HG03097 (cell line): Measurements from ENCODE around the gene LCLAT1.

Experiments used
- ATAC-seq: cut with Tn5 transposase; IDR thresholded peaks from one replicate; pipeline ENCODE4 v1.9.1; 2021; ENCODE audit not compliant: unreplicated experiment, low FRiP score

LCLAT1 gene

GRCh38 chr2:30686669-30687068, 239.6 kb downstream of the LCLAT1 start:
- ATAC-seq = no peak

DNA sequence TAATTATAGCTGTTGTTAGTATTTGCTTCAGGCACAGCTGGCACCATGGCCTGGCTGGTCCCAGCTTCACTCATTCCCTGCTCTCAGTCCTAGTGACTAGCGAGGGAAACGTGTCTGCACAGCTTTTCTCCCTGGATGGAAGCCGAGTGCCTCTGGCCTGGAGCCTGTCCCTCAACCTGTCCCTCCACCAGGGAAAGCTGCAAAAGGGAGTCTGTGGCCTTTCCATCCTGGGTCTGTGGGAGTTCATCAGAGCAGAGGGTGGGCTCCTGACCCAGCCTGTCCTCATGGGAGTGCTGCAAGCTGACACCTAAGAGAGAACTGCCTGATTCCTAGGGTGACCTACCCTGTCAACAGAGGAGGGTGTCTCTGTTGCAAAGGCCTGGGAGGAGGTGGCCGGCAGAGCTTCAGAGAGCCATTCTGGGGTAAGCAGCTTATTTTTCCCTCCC, 241.9 kb downstream of the LCLAT1 start:
- no peak for ATAC-seq

- ATAC-seq = no peak
Measured at GRCh38 chr2:30689496-30690125, 242.6 kb downstream of the LCLAT1 start.

DNA sequence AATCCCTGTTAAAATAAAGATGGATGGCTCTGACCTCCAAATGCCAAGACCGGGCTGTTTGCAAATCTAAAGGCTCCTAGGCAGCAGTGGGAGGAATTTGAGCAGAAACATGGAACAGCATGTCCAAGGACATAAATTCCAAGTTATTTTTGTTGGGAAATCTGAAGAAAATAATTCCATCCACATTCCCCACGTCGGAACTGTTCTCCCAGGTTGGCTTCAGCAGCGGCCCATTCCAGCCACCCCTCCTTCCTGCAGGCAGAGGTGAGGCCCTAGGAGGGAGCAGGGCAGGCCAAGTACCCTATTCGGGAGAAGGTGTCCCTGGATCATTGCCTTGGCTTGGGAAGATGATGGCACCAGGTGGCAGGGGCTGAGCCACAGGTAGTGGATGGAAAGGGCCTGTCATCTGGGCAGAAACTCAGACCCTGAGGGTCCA, 243.1 kb downstream of the LCLAT1 start:
- ATAC-seq = no peak

- no peak for ATAC-seq
Measured at GRCh38 chr2:30691091-30691947, 244.3 kb downstream of the LCLAT1 start.

DNA sequence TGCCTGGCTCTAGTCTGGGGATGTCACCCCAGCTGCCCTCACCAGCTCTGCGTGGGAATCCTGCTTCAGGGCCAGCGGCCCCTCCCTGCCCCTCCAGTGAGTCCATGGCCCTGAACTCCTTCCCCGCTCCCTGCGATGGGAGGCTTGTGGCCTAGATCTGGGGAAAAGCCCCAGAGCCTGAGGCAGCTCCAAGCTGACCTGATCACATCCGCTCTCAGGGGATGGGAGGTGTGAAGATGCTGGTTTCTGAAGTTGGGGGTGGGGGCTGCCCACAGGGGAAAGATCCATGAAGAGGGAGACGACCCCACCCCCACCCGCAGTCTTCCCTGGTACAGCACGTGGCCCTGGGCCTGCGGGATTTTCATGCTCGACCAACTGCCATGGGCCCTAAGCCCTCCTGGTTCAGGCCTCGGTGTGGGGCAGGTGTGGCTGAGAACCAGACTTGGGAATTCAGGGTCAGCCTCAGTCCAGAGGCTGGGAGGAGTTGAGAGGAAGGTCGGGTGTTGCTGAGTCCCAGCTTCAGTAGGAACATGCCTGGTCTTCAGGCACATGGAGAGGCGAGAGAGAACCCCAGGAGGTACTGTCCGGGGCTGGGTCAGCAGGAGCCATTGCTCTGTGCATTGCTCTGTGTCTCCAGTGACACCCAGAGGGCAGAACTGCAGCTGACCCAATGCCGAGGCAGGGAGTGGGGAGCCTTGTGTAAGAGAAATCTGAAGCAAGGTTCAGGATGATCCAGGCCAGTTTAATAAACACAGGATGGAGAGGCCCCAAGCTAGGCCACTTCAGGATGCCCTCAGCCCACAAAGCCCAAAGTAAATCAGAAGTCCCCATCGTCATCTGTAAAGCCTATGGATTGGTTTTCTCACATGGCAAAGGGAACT, 245.1 kb downstream of the LCLAT1 start:
- no peak for ATAC-seq

DNA sequence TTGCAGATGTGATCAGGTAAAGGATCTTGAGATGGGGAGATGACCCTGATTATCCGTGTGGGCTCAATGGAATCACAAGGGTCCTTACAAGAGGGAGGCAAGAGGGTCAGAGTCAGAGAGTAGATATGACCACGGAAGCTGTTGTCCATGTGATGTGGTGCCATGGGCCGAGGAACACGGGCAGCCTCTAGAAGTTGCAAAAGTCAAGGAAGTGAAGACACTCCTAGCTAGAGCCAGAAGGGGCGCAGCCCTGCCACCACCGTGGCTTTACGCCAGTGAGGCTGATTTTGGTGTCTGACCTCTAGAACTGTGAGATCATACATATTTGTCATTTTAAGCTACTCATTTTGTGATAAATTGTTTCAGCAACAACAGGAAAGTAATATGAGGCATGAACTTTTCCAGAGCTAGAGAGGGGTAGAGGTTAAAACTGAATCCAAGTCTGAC, 245.8 kb downstream of the LCLAT1 start:
- no peak for ATAC-seq
